Sigmoid colon (tissue), 7 donors: ENCODE measurements around the gene PREX1. TPM values are rescaled to one million over a fixed set of nuclear protein-coding genes. Genes with fewer than 3 reads are reported as not detected.

Source experiments
- DNase-seq: peaks from one replicate; pipeline ENCODE4 v3.0.0-alpha.2; 2019
- H3K27ac ChIP-seq, 4 donors: fragments of 200-600 bp; sonication (generic); one replicate each; pipeline ENCODE4 v1.5.1; 2016 to 2019; ENCODE audit warnings: mild to moderate bottlenecking in 1 of 4
- H3K27me3 ChIP-seq, 3 donors: fragments of 200-600 bp; sonication (generic); one replicate each; pipeline ENCODE4 v1.5.1; 2019; ENCODE audit warnings: mild to moderate bottlenecking in 1 of 3
- H3K36me3 ChIP-seq, 4 donors: fragments of 200-600 bp; sonication (generic); one replicate each; pipeline ENCODE4 v1.5.1; 2016 to 2019
- H3K4me1 ChIP-seq, 4 donors: fragments of 200-600 bp; sonication (generic); one replicate each; pipeline ENCODE4 v1.5.1; 2017 to 2019
- H3K4me3 ChIP-seq, 4 donors: fragments of 200-600 bp; sonication (generic); one replicate each; pipeline ENCODE4 v1.5.1; 2017 to 2019; ENCODE audit warnings: mild to moderate bottlenecking in 2 of 4, moderate library complexity in 1 of 4
- H3K9me3 ChIP-seq, 4 donors: fragments of 200-600 bp in 3 of 4; sonication (generic) in 3 of 4; one replicate each; pipeline versions ENCODE4 v1.5.1 to v1.6.1; 2013 to 2019
- CTCF ChIP-seq, 4 experiments: fragments of 450-650 bp in 3 of 4; fragments of 200-600 bp in 1 of 4; IDR thresholded peaks; one replicate each; pipeline ENCODE4 v1.5.1; 2016 to 2019; ENCODE audit warnings: antibody characterized with exemption in 4 of 4, mild to moderate bottlenecking in 3 of 4, moderate library complexity in 2 of 4
- EP300 ChIP-seq, 4 donors: sonication (generic); formaldehyde crosslinking; IDR thresholded peaks; one replicate each; pipeline ENCODE4 v1.6.1; 2017; ENCODE audit warnings: antibody characterized with exemption in 4 of 4
- POLR2A ChIP-seq, 2 donors: fragments of 450-650 bp; IDR thresholded peaks; one replicate each; pipeline ENCODE4 v1.6.1; 2016; ENCODE audit warnings: antibody characterized with exemption in 2 of 2, mild to moderate bottlenecking in 2 of 2, moderate library complexity in 2 of 2
- POLR2AphosphoS5 ChIP-seq, 4 donors: sonication (generic); formaldehyde crosslinking; IDR thresholded peaks; one replicate each; pipeline ENCODE4 v1.6.1; 2017; ENCODE audit warnings: antibody characterized with exemption in 4 of 4
- WGBS, 2 donors: extraction: QIAGEN DNeasy Blood & Tissue Kit; methylation state at CpG; one replicate each; pipeline ENCODE4 v1.1.7; 2013; 5-methylcytosine and 5-hydroxymethylcytosine counted together
- intact Hi-C: fragments of 100-400 bp; cut with DNase I; formaldehyde crosslinking; loops from one replicate; pipeline ENCODE4 v1.15.1; 2023
- polyA plus RNA-seq, 3 donors: library from polyadenylated mRNA; stranded (reverse); fragments of 200-250 nt; gene quantifications; one replicate each; pipeline ENCODE4 v1.2.3, GENCODE V29; 2013
- total RNA-seq, 4 donors: library from RNA; depleted of rRNA; stranded (reverse); fragments of >200 nt; gene quantifications; one replicate each; pipeline ENCODE4 v1.1.0, GENCODE V29; 2016
- donor health status: healthy with polysubstance abuse.
- donor health status: Bipolar disorder and iron deficiency.
- donor health status: healthy.

Gene PREX1
- total and polyA plus RNA-seq, 7 donors = 5.4 to 22.9 (median 15.5) TPM

DNA sequence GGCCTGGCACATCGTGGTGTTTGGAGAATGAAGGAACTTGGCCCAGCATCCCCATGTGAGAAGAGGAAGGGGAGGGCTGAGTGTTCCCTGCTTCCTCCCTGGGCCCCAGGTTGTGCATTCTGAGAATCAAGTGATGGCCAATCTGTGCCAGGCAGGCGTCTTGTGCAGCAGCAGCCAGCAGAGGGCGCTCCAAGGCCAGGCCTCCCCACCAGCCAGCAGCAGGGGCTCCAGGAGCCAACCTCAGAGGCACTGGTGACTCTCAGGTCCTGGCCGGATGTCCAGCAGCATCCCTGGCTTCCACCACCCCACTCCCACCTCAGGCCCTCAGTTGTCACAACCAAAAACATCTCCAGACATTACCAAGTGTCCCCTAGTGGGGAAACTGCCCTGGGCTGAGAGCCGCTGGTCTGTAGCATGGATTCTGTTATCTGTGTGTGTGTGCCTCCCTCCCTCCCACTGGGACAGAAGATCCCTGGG, 192.0 kb downstream of the PREX1 start:
- TF ChIP-seq POLR2A (IDR thresholded peaks at IDR 0.05) = no peak
- peak in 2 of 4 experiments; percentile 36 to 49 for TF ChIP-seq CTCF (IDR thresholded peaks at IDR 0.05)

DNA sequence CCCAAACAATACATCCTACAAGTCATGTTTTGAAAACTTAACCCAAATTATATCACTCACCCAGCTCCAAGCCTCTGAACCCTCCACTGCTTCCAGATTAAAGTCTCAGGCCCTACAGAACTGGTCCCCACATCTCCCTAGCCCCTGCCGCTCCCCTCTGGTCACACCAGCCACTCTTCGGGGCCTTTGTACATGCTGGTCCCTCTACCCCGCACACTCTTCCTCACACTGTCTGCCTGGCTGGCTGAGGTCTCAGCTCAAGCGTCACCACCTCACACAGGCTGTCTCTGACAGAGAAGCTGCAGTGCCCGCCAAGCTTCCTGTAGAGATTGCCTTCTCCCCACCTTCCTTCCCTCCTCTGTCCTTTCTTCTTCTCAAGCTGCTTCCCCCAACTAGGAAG, 192.4 kb downstream of the PREX1 start:
- Histone ChIP-seq H3K27ac (no peak overlapping the region), H3K9me3 (no peaks in the 10 kb centered on the region), H3K4me1 (no peaks in the 10 kb centered on the region), H3K36me3 (peaks cover 0 to 23% (median 3%) of the 10 kb centered on the region in 4 donors), H3K27me3 (no peaks in the 10 kb centered on the region), H3K4me3 (no peak overlapping the region)
- TF ChIP-seq POLR2A (IDR thresholded peaks at IDR 0.05) (no peak), CTCF (IDR thresholded peaks at IDR 0.05) (no peak), EP300 (IDR thresholded peaks at IDR 0.05) (no peak), POLR2AphosphoS5 (IDR thresholded peaks at IDR 0.05) (no peak)
- no peak for DNase-seq
- 89 to 93% methylated on average over 5 of the region's 5 CpGs for WGBS, 2 donors
- intact Hi-C loops = no loop called here

More for the DNA sequence above, 192.0 kb downstream of the PREX1 start:
- H3K4me1 ChIP-seq = no peaks in the 10 kb centered on the region
- peaks cover 0 to 26% (median 3%) of the 10 kb centered on the region in 4 donors for H3K36me3 ChIP-seq
- intact Hi-C loops = no loop called here
- no peaks in the 10 kb centered on the region for H3K9me3 ChIP-seq
- H3K4me3 ChIP-seq = no peak overlapping the region
- H3K27ac ChIP-seq = no peak overlapping the region
- WGBS, 2 donors = 29 to 31% methylated on average over 5 of the region's 5 CpGs
- DNase-seq = no peak
- no peaks in the 10 kb centered on the region for H3K27me3 ChIP-seq

DNA sequence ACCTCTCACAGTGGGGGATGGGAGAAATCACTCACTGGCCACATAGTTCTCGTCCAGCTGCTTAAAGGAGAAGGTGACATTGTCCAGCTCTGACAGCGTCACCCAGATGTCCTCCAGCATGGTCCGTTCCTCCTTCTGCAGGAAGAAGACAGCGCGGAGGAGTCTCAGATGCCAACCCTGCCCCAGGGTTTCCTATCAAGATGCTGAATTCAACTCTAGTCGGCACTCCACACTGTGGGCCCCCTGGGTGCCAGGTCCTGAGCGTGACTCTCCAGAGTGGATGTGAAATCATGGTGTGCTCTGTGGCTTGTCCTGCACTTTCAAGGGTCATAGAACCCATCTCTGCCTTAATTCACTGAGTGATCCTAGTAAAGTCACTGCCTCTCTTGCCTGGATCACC, 193.2 kb downstream of the PREX1 start:
- DNase-seq = no peak
- TF ChIP-seq POLR2AphosphoS5 (IDR thresholded peaks at IDR 0.05) = no peak
- no peak for TF ChIP-seq CTCF (IDR thresholded peaks at IDR 0.05)
- TF ChIP-seq POLR2A (IDR thresholded peaks at IDR 0.05) = no peak
- no peak for TF ChIP-seq EP300 (IDR thresholded peaks at IDR 0.05)
- Histone ChIP-seq H3K4me1 (no peaks in the 10 kb centered on the region), H3K27me3 (no peaks in the 10 kb centered on the region), H3K36me3 (peaks cover 0 to 16% (median 3%) of the 10 kb centered on the region in 4 donors), H3K27ac (no peak overlapping the region), H3K9me3 (no peaks in the 10 kb centered on the region), H3K4me3 (no peak overlapping the region)
- intact Hi-C loops = no loop called here
- WGBS, 2 donors = 95 to 96% methylated on average over 7 of the region's 7 CpGs

- Histone ChIP-seq H3K9me3 (no peaks in the 10 kb centered on the region), H3K27me3 (no peaks in the 10 kb centered on the region), H3K27ac (no peak overlapping the region), H3K4me1 (no peaks in the 10 kb centered on the region), H3K36me3 (peaks cover 0 to 13% (median 3%) of the 10 kb centered on the region in 4 donors), H3K4me3 (no peak overlapping the region)
- intact Hi-C loops = no loop called here
- TF ChIP-seq CTCF (IDR thresholded peaks at IDR 0.05) (no peak), POLR2AphosphoS5 (IDR thresholded peaks at IDR 0.05) (no peak), EP300 (IDR thresholded peaks at IDR 0.05) (no peak), POLR2A (IDR thresholded peaks at IDR 0.05) (no peak)
- 89 to 93% methylated on average over 9 of the region's 9 CpGs for WGBS, 2 donors
- no peak for DNase-seq
Measured at GRCh38 chr20:48633620-48634257, 194.1 kb downstream of the PREX1 start.
